ENCODE results near the gene ZBTB16. TPM values are rescaled to one million over a fixed set of nuclear protein-coding genes. Genes with fewer than 3 reads are reported as not detected.

ZBTB16 gene
- total and polyA plus RNA-seq, 2 experiments from 2014 or later = 0.29 to 1.4 TPM

DNA sequence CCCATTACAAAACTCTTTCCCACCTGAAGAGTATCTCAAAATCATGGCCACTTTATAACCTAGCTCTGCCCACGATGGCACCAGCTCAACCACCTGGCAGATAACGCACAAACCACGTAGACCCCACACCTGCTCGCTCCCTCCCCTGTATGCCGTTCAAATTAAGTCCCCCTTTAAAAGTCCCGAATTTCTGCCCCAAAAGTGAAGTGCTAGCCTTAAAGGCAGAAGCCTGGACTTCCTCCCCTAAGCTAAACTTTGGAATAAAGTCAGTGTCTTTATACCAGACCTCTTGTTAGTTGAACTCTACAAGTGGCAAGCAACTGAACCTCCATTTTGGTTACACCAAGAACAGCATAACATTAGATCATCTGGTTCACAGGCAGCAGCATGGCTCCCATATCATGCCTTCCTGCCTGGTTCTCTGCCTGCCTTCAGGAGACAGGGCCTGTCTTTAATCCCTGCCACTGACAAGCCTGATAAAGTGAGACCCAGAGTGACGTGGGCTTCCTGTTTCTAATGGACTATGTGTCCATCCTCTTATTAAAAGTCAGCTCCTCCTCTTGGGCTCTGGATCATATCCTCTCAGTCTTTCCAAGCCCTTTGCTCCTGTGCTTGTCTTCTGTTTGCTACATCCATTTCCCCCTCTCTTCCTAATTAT lies 204.1 kb downstream of the ZBTB16 start:
- Histone ChIP-seq H3K79me2 (replicated peaks; ENCODE audit: insufficient read depth) (no peaks in the 10 kb centered on the region), H4K20me1 (replicated peaks; ENCODE audit: insufficient read depth) (no peaks in the 10 kb centered on the region), H3F3A (replicated peaks; ENCODE audit: low read depth) (no peaks in the 10 kb centered on the region), H3K27me3 (ENCODE audit: insufficient read depth) (no peaks in the 10 kb centered on the region), H3K4me3 (no peak overlapping the region), H3K27ac (ENCODE audit: low read depth) (no peak overlapping the region), H3K36me3 (ENCODE audit: insufficient read depth) (no peaks in the 10 kb centered on the region), H3K4me1 (ENCODE audit: insufficient read depth) (peaks cover 5% of the 10 kb centered on the region), H3K9me2 (ENCODE audit: insufficient read depth) (no peaks in the 10 kb centered on the region), H3K4me2 (no peak overlapping the region), H2AFZ (0 out of 2 replicates have a peak overlapping the region, but pooled peaks have one; percentile 10)
- Mint-ChIP-seq H3K36me3 (ENCODE audit: low read depth) (no peaks in the 10 kb centered on the region), H3K4me1 (peaks cover 5% of the 10 kb centered on the region; the same call in 2 of the 3 replicates), H3K4me3 (no peak overlapping the region), H3K27ac (no peak overlapping the region), H3K27me3 (ENCODE audit: insufficient read depth, low read depth, poor library complexity) (peaks cover 5% of the 10 kb centered on the region), H3K9me3 (no peaks in the 10 kb centered on the region)
- no peak for TF ChIP-seq CREB1 (CRISPR knock-in tag; IDR thresholded peaks at IDR 0.05; ENCODE audit: low read depth)
- no peak for TF ChIP-seq NANOG (IDR thresholded peaks at IDR 0.05; ENCODE audit: borderline replicate concordance)
- TF ChIP-seq STAT1 (IDR thresholded peaks at IDR 0.05; ENCODE audit: unreplicated experiment) = no peak
- TF ChIP-seq ETS1 (IDR thresholded peaks at IDR 0.05) = no peak
- no peak for TF ChIP-seq JUNB (IDR thresholded peaks at IDR 0.05; ENCODE audit: unreplicated experiment)
- TF ChIP-seq, protein P1, sequence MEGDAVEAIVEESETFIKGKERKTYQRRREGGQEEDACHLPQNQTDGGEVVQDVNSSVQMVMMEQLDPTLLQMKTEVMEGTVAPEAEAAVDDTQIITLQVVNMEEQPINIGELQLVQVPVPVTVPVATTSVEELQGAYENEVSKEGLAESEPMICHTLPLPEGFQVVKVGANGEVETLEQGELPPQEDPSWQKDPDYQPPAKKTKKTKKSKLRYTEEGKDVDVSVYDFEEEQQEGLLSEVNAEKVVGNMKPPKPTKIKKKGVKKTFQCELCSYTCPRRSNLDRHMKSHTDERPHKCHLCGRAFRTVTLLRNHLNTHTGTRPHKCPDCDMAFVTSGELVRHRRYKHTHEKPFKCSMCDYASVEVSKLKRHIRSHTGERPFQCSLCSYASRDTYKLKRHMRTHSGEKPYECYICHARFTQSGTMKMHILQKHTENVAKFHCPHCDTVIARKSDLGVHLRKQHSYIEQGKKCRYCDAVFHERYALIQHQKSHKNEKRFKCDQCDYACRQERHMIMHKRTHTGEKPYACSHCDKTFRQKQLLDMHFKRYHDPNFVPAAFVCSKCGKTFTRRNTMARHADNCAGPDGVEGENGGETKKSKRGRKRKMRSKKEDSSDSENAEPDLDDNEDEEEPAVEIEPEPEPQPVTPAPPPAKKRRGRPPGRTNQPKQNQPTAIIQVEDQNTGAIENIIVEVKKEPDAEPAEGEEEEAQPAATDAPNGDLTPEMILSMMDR (conservative IDR thresholded peaks at IDR 0.05; ENCODE audit: low read depth in 2 of 2) = no peak
- no peak for TF ChIP-seq EZH2 (IDR thresholded peaks at IDR 0.05; ENCODE audit: low read depth, unreplicated experiment)
- no peak for TF ChIP-seq ZNF114 (CRISPR knock-in tag; IDR thresholded peaks at IDR 0.05)
- TF ChIP-seq, protein P2, sequence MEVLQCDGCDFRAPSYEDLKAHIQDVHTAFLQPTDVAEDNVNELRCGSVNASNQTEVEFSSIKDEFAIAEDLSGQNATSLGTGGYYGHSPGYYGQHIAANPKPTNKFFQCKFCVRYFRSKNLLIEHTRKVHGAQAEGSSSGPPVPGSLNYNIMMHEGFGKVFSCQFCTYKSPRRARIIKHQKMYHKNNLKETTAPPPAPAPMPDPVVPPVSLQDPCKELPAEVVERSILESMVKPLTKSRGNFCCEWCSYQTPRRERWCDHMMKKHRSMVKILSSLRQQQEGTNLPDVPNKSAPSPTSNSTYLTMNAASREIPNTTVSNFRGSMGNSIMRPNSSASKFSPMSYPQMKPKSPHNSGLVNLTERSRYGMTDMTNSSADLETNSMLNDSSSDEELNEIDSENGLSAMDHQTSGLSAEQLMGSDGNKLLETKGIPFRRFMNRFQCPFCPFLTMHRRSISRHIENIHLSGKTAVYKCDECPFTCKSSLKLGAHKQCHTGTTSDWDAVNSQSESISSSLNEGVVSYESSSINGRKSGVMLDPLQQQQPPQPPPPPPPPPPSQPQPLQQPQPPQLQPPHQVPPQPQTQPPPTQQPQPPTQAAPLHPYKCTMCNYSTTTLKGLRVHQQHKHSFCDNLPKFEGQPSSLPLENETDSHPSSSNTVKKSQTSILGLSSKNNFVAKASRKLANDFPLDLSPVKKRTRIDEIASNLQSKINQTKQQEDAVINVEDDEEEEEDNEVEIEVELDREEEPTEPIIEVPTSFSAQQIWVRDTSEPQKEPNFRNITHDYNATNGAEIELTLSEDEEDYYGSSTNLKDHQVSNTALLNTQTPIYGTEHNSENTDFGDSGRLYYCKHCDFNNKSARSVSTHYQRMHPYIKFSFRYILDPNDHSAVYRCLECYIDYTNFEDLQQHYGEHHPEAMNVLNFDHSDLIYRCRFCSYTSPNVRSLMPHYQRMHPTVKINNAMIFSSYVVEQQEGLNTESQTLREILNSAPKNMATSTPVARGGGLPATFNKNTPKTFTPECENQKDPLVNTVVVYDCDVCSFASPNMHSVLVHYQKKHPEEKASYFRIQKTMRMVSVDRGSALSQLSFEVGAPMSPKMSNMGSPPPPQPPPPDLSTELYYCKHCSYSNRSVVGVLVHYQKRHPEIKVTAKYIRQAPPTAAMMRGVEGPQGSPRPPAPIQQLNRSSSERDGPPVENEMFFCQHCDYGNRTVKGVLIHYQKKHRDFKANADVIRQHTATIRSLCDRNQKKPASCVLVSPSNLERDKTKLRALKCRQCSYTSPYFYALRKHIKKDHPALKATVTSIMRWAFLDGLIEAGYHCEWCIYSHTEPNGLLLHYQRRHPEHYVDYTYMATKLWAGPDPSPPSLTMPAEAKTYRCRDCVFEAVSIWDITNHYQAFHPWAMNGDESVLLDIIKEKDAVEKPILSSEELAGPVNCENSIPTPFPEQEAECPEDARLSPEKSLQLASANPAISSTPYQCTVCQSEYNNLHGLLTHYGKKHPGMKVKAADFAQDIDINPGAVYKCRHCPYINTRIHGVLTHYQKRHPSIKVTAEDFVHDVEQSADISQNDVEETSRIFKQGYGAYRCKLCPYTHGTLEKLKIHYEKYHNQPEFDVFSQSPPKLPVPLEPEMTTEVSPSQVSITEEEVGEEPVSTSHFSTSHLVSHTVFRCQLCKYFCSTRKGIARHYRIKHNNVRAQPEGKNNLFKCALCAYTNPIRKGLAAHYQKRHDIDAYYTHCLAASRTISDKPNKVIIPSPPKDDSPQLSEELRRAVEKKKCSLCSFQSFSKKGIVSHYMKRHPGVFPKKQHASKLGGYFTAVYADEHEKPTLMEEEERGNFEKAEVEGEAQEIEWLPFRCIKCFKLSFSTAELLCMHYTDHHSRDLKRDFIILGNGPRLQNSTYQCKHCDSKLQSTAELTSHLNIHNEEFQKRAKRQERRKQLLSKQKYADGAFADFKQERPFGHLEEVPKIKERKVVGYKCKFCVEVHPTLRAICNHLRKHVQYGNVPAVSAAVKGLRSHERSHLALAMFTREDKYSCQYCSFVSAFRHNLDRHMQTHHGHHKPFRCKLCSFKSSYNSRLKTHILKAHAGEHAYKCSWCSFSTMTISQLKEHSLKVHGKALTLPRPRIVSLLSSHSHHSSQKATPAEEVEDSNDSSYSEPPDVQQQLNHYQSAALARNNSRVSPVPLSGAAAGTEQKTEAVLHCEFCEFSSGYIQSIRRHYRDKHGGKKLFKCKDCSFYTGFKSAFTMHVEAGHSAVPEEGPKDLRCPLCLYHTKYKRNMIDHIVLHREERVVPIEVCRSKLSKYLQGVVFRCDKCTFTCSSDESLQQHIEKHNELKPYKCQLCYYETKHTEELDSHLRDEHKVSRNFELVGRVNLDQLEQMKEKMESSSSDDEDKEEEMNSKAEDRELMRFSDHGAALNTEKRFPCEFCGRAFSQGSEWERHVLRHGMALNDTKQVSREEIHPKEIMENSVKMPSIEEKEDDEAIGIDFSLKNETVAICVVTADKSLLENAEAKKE (CRISPR knock-in tag; IDR thresholded peaks at IDR 0.05) = no peak
- no peak for TF ChIP-seq ZNF331 (CRISPR knock-in tag; IDR thresholded peaks at IDR 0.05; ENCODE audit: low read depth)
- no peak for TF ChIP-seq REST (IDR thresholded peaks at IDR 0.05; ENCODE audit: unreplicated experiment)
- TF ChIP-seq EZH2phosphoT487 (IDR thresholded peaks at IDR 0.05; ENCODE audit: unreplicated experiment) = no peak
- TF ChIP-seq POLR2AphosphoS5 (IDR thresholded peaks at IDR 0.05; ENCODE audit: low read depth) = no peak
- DNase-seq (ENCODE audit: low spot score) (no peak), ATAC-seq (no peak)

Measured in GM23338 (cell line).